ENCODE measurements around the gene GATA2. TPM values are rescaled to one million over a fixed set of nuclear protein-coding genes. Genes with fewer than 3 reads are reported as not detected.

Gene GATA2
- total and polyA plus RNA-seq, 2 of the 13 experiments (the other 11 are each of a cell fraction or from before 2014, with no cell fraction given), result 3.5 to 6.2 TPM

DNA sequence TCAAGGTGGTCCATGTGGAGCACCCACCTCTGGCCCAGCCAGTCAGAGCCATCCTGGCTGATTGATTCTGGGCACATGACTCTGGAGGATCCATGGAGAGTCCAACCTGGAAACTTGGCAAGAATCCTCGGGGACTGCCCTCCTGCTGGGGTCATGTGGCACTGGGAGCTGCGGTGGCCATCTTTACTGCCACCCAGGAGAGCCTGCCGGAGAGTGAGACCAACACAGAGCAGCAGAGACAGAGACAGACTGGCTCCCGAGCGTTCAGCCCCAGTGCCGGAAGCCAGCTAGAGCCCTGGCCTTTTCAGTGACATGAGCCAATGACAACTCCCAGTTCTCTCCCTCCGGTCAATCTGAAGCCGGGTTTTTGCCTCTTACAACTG is 11.5 kb upstream of the GATA2 start (continued):
- TF ChIP-seq, protein P1, sequence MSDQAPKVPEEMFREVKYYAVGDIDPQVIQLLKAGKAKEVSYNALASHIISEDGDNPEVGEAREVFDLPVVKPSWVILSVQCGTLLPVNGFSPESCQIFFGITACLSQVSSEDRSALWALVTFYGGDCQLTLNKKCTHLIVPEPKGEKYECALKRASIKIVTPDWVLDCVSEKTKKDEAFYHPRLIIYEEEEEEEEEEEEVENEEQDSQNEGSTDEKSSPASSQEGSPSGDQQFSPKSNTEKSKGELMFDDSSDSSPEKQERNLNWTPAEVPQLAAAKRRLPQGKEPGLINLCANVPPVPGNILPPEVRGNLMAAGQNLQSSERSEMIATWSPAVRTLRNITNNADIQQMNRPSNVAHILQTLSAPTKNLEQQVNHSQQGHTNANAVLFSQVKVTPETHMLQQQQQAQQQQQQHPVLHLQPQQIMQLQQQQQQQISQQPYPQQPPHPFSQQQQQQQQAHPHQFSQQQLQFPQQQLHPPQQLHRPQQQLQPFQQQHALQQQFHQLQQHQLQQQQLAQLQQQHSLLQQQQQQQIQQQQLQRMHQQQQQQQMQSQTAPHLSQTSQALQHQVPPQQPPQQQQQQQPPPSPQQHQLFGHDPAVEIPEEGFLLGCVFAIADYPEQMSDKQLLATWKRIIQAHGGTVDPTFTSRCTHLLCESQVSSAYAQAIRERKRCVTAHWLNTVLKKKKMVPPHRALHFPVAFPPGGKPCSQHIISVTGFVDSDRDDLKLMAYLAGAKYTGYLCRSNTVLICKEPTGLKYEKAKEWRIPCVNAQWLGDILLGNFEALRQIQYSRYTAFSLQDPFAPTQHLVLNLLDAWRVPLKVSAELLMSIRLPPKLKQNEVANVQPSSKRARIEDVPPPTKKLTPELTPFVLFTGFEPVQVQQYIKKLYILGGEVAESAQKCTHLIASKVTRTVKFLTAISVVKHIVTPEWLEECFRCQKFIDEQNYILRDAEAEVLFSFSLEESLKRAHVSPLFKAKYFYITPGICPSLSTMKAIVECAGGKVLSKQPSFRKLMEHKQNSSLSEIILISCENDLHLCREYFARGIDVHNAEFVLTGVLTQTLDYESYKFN (CRISPR knock-in tag; conservative IDR thresholded peaks at IDR 0.05), result no peak
- TF ChIP-seq, protein P2, sequence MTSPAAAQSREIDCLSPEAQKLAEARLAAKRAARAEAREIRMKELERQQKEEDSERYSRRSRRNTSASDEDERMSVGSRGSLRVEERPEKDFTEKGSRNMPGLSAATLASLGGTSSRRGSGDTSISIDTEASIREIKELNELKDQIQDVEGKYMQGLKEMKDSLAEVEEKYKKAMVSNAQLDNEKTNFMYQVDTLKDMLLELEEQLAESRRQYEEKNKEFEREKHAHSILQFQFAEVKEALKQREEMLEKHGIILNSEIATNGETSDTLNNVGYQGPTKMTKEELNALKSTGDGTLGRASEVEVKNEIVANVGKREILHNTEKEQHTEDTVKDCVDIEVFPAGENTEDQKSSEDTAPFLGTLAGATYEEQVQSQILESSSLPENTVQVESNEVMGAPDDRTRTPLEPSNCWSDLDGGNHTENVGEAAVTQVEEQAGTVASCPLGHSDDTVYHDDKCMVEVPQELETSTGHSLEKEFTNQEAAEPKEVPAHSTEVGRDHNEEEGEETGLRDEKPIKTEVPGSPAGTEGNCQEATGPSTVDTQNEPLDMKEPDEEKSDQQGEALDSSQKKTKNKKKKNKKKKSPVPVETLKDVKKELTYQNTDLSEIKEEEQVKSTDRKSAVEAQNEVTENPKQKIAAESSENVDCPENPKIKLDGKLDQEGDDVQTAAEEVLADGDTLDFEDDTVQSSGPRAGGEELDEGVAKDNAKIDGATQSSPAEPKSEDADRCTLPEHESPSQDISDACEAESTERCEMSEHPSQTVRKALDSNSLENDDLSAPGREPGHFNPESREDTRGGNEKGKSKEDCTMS (CRISPR knock-in tag; conservative IDR thresholded peaks at IDR 0.05), result no peak
- TF ChIP-seq LCORL (IDR thresholded peaks at IDR 0.05) (no peak), LCORL (CRISPR knock-in tag; IDR thresholded peaks at IDR 0.05) (no peak), ZNF570 (CRISPR knock-in tag; IDR thresholded peaks at IDR 0.05; ENCODE audit: borderline replicate concordance) (no peak), SMAD9 (CRISPR knock-in tag; IDR thresholded peaks at IDR 0.05) (no peak)
- TF ChIP-seq, protein P3, sequence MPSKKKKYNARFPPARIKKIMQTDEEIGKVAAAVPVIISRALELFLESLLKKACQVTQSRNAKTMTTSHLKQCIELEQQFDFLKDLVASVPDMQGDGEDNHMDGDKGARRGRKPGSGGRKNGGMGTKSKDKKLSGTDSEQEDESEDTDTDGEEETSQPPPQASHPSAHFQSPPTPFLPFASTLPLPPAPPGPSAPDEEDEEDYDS (CRISPR knock-in tag; IDR thresholded peaks at IDR 0.05), result no peak
